Neuronal stem cell (in vitro differentiated cells): ENCODE measurements around the gene KICS2.
"Not testable (repeated sequence)": the region's sequence is repeated elsewhere in the genome, so short reads cannot be mapped to it uniquely, and the experiment has no call there.

Source experiments
- DNase-seq: peaks from one replicate; pipeline ENCODE4 v3.0.0-alpha.2; 2013; ENCODE audit warnings: low spot score
- H2AFZ ChIP-seq: one replicate; pipeline ENCODE4 v1.6.1; 2013; ENCODE audit warnings: mild to moderate bottlenecking, low read length, inconsistent platforms
- H2AK5ac ChIP-seq: 2 replicates; pipeline ENCODE4 v1.6.1; 2013; ENCODE audit warnings: low read depth, mild to moderate bottlenecking, inconsistent platforms, low read length, moderate library complexity, mixed read lengths
- H2BK120ac ChIP-seq: 2 replicates; pipeline ENCODE4 v1.6.1; 2013; ENCODE audit warnings: low read depth, mild to moderate bottlenecking, inconsistent platforms, low read length, moderate library complexity, mixed read lengths
- H2BK12ac ChIP-seq: one replicate; pipeline ENCODE4 v1.6.1; 2013; ENCODE audit warnings: low read length, inconsistent platforms
- H2BK15ac ChIP-seq: 2 replicates; pipeline ENCODE4 v1.6.1; 2013; ENCODE audit warnings: mild to moderate bottlenecking, low read length, inconsistent platforms, mixed read lengths
- H2BK5ac ChIP-seq: one replicate; pipeline ENCODE4 v1.6.1; 2013; ENCODE audit warnings: inconsistent platforms, mild to moderate bottlenecking, low read length, moderate library complexity
- H3K14ac ChIP-seq: one replicate; pipeline ENCODE4 v1.6.1; 2013; ENCODE audit warnings: low read length, inconsistent platforms
- H3K18ac ChIP-seq: 2 replicates; pipeline ENCODE4 v1.6.1; 2013; ENCODE audit warnings: low read length, inconsistent platforms
- H3K23ac ChIP-seq: 2 replicates; pipeline ENCODE4 v1.6.1; 2013; ENCODE audit warnings: low read depth, mild to moderate bottlenecking, mixed read lengths, low read length, inconsistent platforms; ENCODE audit not compliant: poor library complexity
- H3K27ac ChIP-seq: replicated peaks from 3 replicates; pipeline ENCODE4 v1.5.1; 2013; ENCODE audit warnings: low read length, inconsistent platforms
- H3K27me3 ChIP-seq, 3 experiments: 2 replicates each; pipeline ENCODE4 v1.6.1; 2013; ENCODE audit warnings: low read length in 3 of 3, mild to moderate bottlenecking in 2 of 3, inconsistent platforms in 1 of 3, low read depth in 1 of 3, mixed read lengths in 1 of 3, moderate library complexity in 1 of 3; ENCODE audit not compliant: control insufficient read depth in 3 of 3, insufficient read depth in 3 of 3
- H3K36me3 ChIP-seq, 2 donors: replicated peaks in 1 of 2; 2 replicates each; pipeline ENCODE4 v1.6.1; 2013; ENCODE audit warnings: low read length in 2 of 2; ENCODE audit not compliant: control insufficient read depth in 2 of 2, insufficient read depth in 2 of 2
- H3K4ac ChIP-seq: 2 replicates; pipeline ENCODE4 v1.6.1; 2013; ENCODE audit warnings: inconsistent platforms, mild to moderate bottlenecking, low read length, moderate library complexity
- H3K4me1 ChIP-seq, 2 donors: 1 replicate in 1 of 2; 2 replicates in 1 of 2; pipeline ENCODE4 v1.6.1; 2013; ENCODE audit warnings: low read length in 2 of 2, low read depth in 1 of 2; ENCODE audit not compliant: control insufficient read depth in 2 of 2, insufficient read depth in 1 of 2
- H3K4me2 ChIP-seq: one replicate; pipeline ENCODE4 v1.6.1; 2013; ENCODE audit warnings: mild to moderate bottlenecking, low read length, inconsistent platforms; ENCODE audit not compliant: insufficient read depth, poor library complexity, severe bottlenecking
- H3K4me3 ChIP-seq, 2 donors: 2 replicates each; pipeline ENCODE4 v1.5.1; 2013; ENCODE audit warnings: low read length in 2 of 2, mild to moderate bottlenecking in 2 of 2, inconsistent platforms in 1 of 2, moderate library complexity in 1 of 2
- H3K79me1 ChIP-seq: one replicate; pipeline ENCODE4 v1.6.1; 2013; ENCODE audit warnings: low read depth, mild to moderate bottlenecking, inconsistent platforms, low read length, moderate library complexity
- H3K9ac ChIP-seq: one replicate; pipeline ENCODE4 v1.6.1; 2013; ENCODE audit warnings: mild to moderate bottlenecking, low read depth, low read length, inconsistent platforms; ENCODE audit not compliant: poor library complexity
- H3K9me3 ChIP-seq, 2 donors: replicated peaks in 1 of 2; 2 replicates each; pipeline versions ENCODE3 to v1.6.1; 2013; ENCODE audit warnings: low read length in 2 of 2, mild to moderate bottlenecking in 2 of 2, inconsistent platforms in 1 of 2, low read depth in 1 of 2, mixed read lengths in 1 of 2, moderate library complexity in 1 of 2; ENCODE audit not compliant: control insufficient read depth in 2 of 2, insufficient read depth in 1 of 2
- H4K8ac ChIP-seq: one replicate; pipeline ENCODE4 v1.6.1; 2013; ENCODE audit warnings: low read depth, mild to moderate bottlenecking, inconsistent platforms, low read length, moderate library complexity
- H4K91ac ChIP-seq: one replicate; pipeline ENCODE4 v1.6.1; 2013; ENCODE audit warnings: low read length, low read depth, mild to moderate bottlenecking, inconsistent platforms; ENCODE audit not compliant: poor library complexity
- WGBS, 2 donors: extraction: QIAGEN DNeasy Blood & Tissue Kit; methylation state at CpG; one replicate each; pipeline ENCODE4 v1.1.7; 2013; ENCODE audit warnings: missing lambda C conversion rate in 2 of 2, mixed read lengths in 1 of 2; ENCODE audit not compliant: insufficient read length in 2 of 2, insufficient replicate concordance in 1 of 2; ENCODE audit errors: extremely low coverage in 2 of 2; 5-methylcytosine and 5-hydroxymethylcytosine counted together

KICS2 gene

GRCh38 chr12:64203775-64204174 lies 18.3 kb downstream of the KICS2 start:
- no peak overlapping the region for H4K8ac ChIP-seq
- no peak overlapping the region for H3K9ac ChIP-seq
- no peak for DNase-seq
- H4K91ac ChIP-seq, result no peak overlapping the region
- no peaks in the 10 kb centered on the region for H3K4me1 ChIP-seq
- H2BK120ac ChIP-seq, result no peak overlapping the region
- WGBS, 2 donors, result no CpG with 5 or more reads among the region's 7 CpGs
- H2BK5ac ChIP-seq, result no peak overlapping the region
- H2BK12ac ChIP-seq, result no peak overlapping the region
- no peak overlapping the region for H2AFZ ChIP-seq
- H2BK15ac ChIP-seq, result no peak overlapping the region
- H2AK5ac ChIP-seq, result no peak overlapping the region
- H3K14ac ChIP-seq, result no peak overlapping the region
- H3K79me1 ChIP-seq, result no peaks in the 10 kb centered on the region
- H3K4me3 ChIP-seq, result no peak overlapping the region
- no peaks in the 10 kb centered on the region for H3K9me3 ChIP-seq
- no peaks in the 10 kb centered on the region for H3K27me3 ChIP-seq
- H3K18ac ChIP-seq, result no peak overlapping the region
- no peak overlapping the region for H3K27ac ChIP-seq
- H3K4me2 ChIP-seq, result no peak overlapping the region
- no peaks in the 10 kb centered on the region for H3K36me3 ChIP-seq
- no peak overlapping the region for H3K23ac ChIP-seq
- H3K4ac ChIP-seq, result no peak overlapping the region

- Histone ChIP-seq H3K27me3 (no peaks in the 10 kb centered on the region), H3K18ac (no peak overlapping the region), H3K23ac (no peak overlapping the region), H2AFZ (no peak overlapping the region), H3K9me3 (no peaks in the 10 kb centered on the region), H2BK12ac (no peak overlapping the region), H3K79me1 (no peaks in the 10 kb centered on the region), H2BK120ac (no peak overlapping the region), H2BK5ac (no peak overlapping the region), H3K14ac (no peak overlapping the region), H3K9ac (no peak overlapping the region), H3K4me2 (no peak overlapping the region), H3K4ac (no peak overlapping the region), H4K8ac (no peak overlapping the region), H3K27ac (no peak overlapping the region), H4K91ac (no peak overlapping the region), H2AK5ac (no peak overlapping the region), H3K4me1 (no peaks in the 10 kb centered on the region), H3K4me3 (no peak overlapping the region), H3K36me3 (no peaks in the 10 kb centered on the region), H2BK15ac (no peak overlapping the region)
- no CpG with 5 or more reads among the region's 5 CpGs for WGBS, 2 donors
- no peak for DNase-seq
These were observed 19.1 kb downstream of the KICS2 start for GRCh38 chr12:64203036-64203435.

- not testable (repeated sequence) for H3K36me3 ChIP-seq, H4K8ac ChIP-seq, H3K79me1 ChIP-seq, H3K27ac ChIP-seq, H3K27me3 ChIP-seq, DNase-seq, H3K9ac ChIP-seq, H3K4me1 ChIP-seq, H2BK12ac ChIP-seq, H3K4me3 ChIP-seq, H2BK120ac ChIP-seq, H2AK5ac ChIP-seq, H3K18ac ChIP-seq, H2AFZ ChIP-seq, H2BK5ac ChIP-seq, H3K9me3 ChIP-seq, H3K23ac ChIP-seq, H3K4ac ChIP-seq, H4K91ac ChIP-seq, H2BK15ac ChIP-seq, H3K4me2 ChIP-seq, H3K14ac ChIP-seq
- WGBS, 2 donors, result no CpG with 5 or more reads among the region's 15 CpGs
These were observed 26.3 kb downstream of the KICS2 start for GRCh38 chr12:64195841-64196240.

GRCh38 chr12:64194333-64195149 lies 27.6 kb downstream of the KICS2 start:
- H3K4me2 ChIP-seq, result no peak overlapping the region
- H3K4me1 ChIP-seq, result no peaks in the 10 kb centered on the region
- no peak overlapping the region for H3K23ac ChIP-seq
- no peaks in the 10 kb centered on the region for H3K79me1 ChIP-seq
- H2BK5ac ChIP-seq, result no peak overlapping the region
- H3K4me3 ChIP-seq, result no peak overlapping the region
- no peak overlapping the region for H3K27ac ChIP-seq
- no peak for DNase-seq
- peaks cover 0 to 8% of the 10 kb centered on the region in 2 donors for H3K36me3 ChIP-seq
- H2BK12ac ChIP-seq, result no peak overlapping the region
- H4K8ac ChIP-seq, result no peak overlapping the region
- no peak overlapping the region for H2BK120ac ChIP-seq
- H3K18ac ChIP-seq, result no peak overlapping the region
- H3K4ac ChIP-seq, result no peak overlapping the region
- H3K27me3 ChIP-seq, result no peaks in the 10 kb centered on the region
- no peak overlapping the region for H4K91ac ChIP-seq
- H3K9ac ChIP-seq, result no peak overlapping the region
- H2BK15ac ChIP-seq, result no peak overlapping the region
- no peak overlapping the region for H3K14ac ChIP-seq
- no peaks in the 10 kb centered on the region for H3K9me3 ChIP-seq
- no CpG with 5 or more reads among the region's 7 CpGs for WGBS, 2 donors
- H2AK5ac ChIP-seq, result no peak overlapping the region
- no peak overlapping the region for H2AFZ ChIP-seq
